ENCODE results near the gene MAMLD1. TPM values are rescaled to one million over a fixed set of nuclear protein-coding genes. Genes with fewer than 3 reads are reported as not detected.

Gene MAMLD1
- total RNA-seq, 1 donor from 2014 or later = 0.94 TPM

GRCh38 chrX:150406596-150406995 is 43.5 kb downstream of the MAMLD1 start:
- DNase-seq = no peak

GRCh38 chrX:150408007-150408406 is 44.9 kb downstream of the MAMLD1 start:
- no peak for DNase-seq

- no peak for DNase-seq
These were observed 45.4 kb downstream of the MAMLD1 start for GRCh38 chrX:150408561-150408960.

- no peak for DNase-seq
These were observed 46.4 kb downstream of the MAMLD1 start for GRCh38 chrX:150409486-150409885.

- no peak for DNase-seq
These were observed 46.8 kb downstream of the MAMLD1 start for GRCh38 chrX:150409964-150410363.

- DNase-seq = no peak
These were observed 47.4 kb downstream of the MAMLD1 start for GRCh38 chrX:150410513-150410912.

- no peak for DNase-seq
These were observed 48.5 kb downstream of the MAMLD1 start for GRCh38 chrX:150411656-150412055.

- DNase-seq = no peak
These were observed 51.1 kb downstream of the MAMLD1 start for GRCh38 chrX:150414228-150414627.

GRCh38 chrX:150416469-150416868 is 53.4 kb downstream of the MAMLD1 start:
- DNase-seq = no peak

- no peak for DNase-seq
These were observed 58.7 kb downstream of the MAMLD1 start for GRCh38 chrX:150421816-150422215.

- DNase-seq = no peak
These were observed 66.5 kb downstream of the MAMLD1 start for GRCh38 chrX:150429594-150429993.

GRCh38 chrX:150436195-150436594 is 73.1 kb downstream of the MAMLD1 start:
- no peak for DNase-seq

- no peak for DNase-seq
These were observed 75.0 kb downstream of the MAMLD1 start for GRCh38 chrX:150438165-150438564.

GRCh38 chrX:150446151-150446550 is 83.0 kb downstream of the MAMLD1 start:
- no peak for DNase-seq

GRCh38 chrX:150446995-150447394 is 83.9 kb downstream of the MAMLD1 start:
- no peak for DNase-seq

GRCh38 chrX:150449313-150449712 is 86.2 kb downstream of the MAMLD1 start:
- no peak for DNase-seq

GRCh38 chrX:150450519-150451177 is 87.5 kb downstream of the MAMLD1 start:
- no peak for DNase-seq

GRCh38 chrX:150451953-150452352 is 88.8 kb downstream of the MAMLD1 start:
- no peak for DNase-seq

GRCh38 chrX:150454083-150454482 is 91.0 kb downstream of the MAMLD1 start:
- no peak for DNase-seq

GRCh38 chrX:150454508-150455214 is 91.5 kb downstream of the MAMLD1 start:
- no peak for DNase-seq

GRCh38 chrX:150455215-150455608 is 92.1 kb downstream of the MAMLD1 start:
- no peak for DNase-seq

GRCh38 chrX:150456466-150456865 is 93.3 kb downstream of the MAMLD1 start:
- no peak for DNase-seq

- no peak for DNase-seq
These were observed 93.8 kb downstream of the MAMLD1 start for GRCh38 chrX:150456941-150457340.

- no peak for DNase-seq
These were observed 96.1 kb downstream of the MAMLD1 start for GRCh38 chrX:150459196-150459595.

Data from occipital lobe (tissue), 2 donors.